Measurements from ENCODE around the gene SH3GL2.

Gene SH3GL2

DNA sequence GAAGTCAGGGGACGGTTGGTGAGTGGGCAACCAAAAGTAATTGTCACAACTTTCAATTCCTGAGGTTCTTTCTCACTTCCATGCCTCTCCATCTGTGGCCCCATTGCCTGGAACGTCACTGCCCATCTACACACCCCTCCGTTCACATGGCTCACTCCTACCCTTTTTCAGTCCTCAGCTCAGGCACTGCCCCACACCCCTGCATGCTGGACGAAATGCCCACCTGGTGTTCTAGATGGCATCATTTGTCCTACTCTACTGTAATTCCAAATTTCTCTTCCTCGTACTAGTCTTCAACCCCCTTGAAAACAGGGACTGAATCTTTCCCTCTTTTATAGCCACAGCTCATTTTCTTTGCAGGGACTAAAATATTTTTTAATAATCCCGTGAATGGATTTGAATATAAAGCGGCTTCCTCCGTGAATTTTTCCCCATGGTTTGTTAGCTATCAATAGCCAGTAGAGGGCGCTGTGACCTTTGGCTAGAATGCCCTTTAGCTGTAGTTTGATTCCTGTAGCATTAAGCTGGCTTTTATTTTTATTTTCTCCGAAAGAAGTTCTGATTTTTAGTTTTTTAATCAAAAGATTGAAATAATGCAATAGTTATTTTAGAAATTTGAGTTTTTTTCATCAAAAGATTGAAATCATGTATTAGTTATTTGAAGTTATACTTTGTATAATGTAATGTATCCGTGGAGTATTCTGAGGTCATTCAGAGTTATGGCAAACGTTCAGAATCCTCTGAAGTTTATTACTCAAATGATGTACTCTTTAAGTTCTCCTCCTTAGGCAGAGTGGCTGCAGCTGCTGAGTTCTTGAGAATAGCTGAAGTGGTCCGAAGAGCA, 232.1 kb downstream of the SH3GL2 start:
- peak; percentile 45 for DNase-seq (ENCODE audit: low spot score)

DNA sequence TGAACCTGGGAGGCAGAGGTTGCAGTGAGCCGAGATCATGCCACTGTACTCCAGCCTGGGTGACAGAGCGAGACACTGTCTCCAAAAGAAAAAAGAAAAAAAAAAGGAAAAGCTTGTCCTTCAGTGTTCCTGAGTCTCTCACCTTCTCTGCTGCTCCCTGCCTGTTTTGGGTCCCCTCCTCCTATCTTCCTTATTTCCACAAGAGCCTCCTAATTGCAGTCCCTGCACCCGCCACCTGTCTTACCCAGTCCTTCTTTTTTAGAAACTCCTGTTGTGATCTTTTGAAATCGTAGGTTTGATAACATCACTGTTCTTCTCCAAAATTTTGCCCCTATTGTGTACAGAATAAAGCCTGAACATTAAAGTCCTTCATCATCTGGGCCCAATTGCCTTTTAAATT, 234.9 kb downstream of the SH3GL2 start:
- DNase-seq (ENCODE audit: low spot score) = no peak

DNA sequence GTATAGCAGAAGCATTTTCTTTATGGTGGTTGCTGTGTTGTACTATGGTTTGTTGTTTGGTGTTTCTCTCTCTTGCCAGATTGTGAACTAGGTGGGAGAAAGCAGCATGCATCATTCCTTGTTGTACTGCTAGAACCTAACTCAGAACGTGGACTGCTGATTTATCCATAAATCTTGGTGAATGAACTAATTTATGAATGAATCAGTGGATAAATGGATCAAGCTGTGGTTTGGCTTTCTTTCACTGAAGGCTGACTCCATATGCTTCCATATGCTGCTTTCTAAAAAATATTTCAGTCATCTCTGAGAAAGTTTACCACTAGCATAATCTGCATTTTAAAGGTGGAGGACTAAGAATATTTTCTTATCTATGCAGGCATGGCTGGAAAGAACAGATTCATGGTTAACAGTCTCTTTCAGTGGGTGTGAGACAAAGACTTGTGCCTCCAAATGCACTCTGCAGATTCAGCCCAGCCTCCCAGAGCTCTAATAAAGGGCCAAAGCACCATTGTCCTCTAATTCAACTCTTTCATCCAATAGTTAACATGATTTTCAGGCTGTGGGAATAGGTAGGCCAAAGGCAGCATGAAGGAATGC, 237.7 kb downstream of the SH3GL2 start:
- DNase-seq (ENCODE audit: low spot score) = no peak

DNA sequence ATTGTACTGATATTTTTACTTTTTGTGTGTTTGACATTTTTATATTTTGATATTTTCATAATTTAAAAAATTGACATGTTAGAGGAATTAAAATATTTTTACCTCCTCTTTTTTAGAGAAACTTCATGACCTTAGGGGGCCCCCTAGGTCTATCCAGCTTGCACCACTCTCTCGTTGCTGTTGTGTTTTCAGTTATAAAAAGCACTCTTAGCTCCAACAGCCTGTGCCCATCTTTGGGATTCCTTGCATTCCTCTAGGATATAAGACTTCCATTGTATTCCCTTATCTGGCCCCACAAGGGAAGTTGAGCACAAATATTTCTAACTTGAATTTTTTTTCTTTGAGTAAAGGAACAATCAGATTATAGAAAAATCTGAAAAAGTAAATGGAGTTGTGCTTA, 245.3 kb downstream of the SH3GL2 start:
- no peak for DNase-seq (ENCODE audit: low spot score)

DNA sequence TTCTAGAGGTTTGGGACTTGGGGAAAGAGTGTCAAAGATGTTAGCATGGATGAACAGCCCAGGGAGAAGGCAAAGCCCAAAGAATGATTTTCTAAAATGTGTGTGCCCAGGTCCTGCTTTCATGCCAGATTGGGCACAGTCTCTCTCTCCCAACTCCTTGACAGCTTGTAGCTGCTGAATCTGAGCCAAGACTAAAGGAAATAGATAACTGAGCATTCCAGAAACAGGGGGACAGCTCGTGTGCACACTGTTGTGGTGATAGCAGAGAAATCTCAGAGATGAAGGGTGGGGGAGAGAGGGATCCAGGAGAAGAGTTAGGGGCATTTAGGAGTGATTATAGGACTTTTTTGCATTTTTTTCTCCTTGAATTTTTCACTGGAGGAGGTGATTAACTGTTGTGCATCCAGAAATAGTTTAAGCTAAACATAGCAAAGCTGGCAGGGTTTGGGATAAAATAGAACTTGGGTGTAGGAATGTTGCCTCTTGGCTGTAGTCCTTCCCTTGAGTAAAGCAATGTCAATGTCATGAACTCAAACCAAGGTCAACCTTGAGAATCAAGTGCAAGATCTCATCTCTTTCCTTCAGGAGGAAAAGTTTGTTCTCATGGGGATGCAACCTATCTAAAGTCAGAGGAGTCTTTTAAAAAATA, 245.9 kb downstream of the SH3GL2 start:
- no peak for DNase-seq (ENCODE audit: low spot score)

DNA sequence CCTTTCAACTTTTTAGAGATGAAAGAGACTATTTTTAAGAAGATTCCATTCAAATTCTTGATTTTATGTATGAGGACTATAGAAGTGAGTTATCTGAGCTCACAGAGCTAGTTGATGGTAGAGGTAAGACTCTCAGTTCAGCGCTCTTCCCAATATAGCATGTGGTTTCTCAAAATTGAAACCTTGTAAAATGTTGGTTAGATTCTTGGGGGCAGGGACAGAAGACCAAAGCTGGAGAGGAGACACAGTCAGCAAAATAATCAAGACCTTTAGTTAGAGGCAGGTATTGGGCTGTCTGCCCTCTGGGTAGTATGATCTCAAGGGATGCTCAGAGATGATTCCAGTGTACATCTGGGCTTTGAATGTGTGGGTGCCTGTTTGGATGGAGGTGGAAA, 246.4 kb downstream of the SH3GL2 start:
- no peak for DNase-seq (ENCODE audit: low spot score)

DNA sequence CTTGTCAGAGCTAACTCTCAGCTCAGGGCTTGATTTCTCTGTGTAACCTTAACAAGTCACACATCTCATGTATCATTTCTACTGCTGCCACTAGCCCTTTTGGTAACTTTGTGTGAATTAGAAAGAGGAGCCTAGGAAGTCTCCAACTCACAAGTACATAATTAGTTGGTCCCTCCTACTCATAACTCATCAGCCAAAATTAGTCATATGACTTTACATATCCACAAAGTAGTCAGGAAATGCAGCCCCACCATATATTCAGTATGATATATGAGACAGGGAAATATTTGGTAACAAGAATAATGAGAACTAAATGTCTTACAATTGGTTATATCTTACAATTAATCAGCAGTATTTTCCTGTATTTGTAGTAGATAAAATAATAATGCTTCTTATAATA, 250.2 kb downstream of the SH3GL2 start:
- no peak for DNase-seq (ENCODE audit: low spot score)

DNA sequence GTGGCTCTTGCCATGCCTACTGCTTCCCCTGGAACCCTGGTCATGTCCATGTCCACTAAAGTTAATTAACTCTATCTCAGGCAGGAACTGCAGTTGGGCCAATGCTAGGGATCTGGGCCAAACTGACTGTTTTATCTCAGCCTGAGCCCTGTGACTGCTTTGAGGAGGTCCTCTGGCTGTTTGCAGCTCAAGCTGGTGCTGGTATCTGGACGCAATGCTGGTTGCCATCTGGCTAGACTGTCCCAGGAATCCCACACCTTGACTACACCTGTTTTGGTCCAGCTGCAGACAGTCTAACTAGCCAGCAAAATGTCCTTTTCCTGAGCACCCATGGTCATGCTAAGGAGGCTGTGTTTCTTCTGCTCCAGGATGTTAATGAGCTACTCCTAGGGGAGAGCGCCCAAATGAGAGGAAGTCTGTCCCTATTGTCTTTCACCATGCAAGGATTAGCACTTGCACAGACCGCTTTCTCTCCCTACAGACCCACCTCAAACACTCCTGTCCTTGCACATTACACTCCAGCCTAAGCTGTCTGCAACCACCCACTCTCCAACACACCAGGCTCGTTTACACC, 251.0 kb downstream of the SH3GL2 start:
- DNase-seq (ENCODE audit: low spot score) = no peak

DNA sequence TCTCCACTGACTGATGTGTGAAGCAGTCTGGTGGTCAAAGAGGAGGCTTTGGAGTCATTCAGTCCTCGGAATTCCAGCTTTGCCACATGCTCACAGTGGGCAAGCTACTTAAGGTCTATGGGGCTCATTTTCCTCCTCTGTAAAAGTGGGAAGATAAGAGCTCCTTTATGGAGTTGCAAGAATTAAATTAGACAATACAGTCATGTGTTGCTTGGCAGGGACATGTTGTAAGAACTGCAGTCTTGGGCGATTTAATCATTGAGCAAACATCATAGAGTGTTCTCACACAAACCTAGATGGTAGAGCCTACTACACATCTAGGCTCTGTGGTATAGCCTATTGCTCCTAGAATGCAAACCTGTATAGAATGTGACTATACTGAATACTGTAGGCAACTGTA, 253.9 kb downstream of the SH3GL2 start:
- no peak for DNase-seq (ENCODE audit: low spot score)

DNA sequence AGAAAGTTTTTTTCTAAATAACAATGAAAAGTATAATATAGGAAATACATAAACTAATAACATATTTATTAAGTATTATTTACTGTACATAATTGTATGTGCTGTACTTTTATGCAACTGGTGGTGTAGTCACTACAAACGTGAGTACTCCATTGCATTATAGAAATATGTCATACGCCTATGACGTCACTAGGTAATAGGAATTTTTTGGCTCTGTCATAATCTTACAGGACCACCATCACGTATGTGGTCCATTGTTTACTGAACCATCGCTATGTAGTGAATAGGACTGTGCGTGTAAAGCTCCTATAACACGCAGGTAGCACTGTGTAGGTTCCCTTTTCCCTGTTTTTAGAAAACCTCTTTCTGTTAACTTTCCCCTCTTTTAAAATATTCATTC, 255.0 kb downstream of the SH3GL2 start:
- DNase-seq (ENCODE audit: low spot score) = no peak

DNA sequence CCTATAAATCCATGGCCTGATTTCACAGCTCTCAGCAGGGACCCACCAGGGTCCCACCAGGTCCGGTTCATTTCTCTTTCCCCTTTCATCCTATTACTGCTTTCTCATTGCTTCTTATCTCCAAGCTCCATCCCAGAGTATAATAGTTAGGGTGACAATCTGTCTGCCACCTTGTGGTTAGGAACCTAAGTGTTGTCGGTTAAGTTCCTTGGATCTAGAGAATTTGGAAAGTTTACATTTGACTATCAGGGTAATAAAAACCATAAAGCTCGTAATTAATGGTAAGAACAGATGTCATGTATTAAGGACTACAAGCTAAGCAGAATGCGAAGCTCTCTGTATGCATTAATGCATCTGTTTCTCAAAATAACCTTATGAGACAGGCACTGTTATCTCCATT, 259.1 kb downstream of the SH3GL2 start:
- no peak for DNase-seq (ENCODE audit: low spot score)

DNA sequence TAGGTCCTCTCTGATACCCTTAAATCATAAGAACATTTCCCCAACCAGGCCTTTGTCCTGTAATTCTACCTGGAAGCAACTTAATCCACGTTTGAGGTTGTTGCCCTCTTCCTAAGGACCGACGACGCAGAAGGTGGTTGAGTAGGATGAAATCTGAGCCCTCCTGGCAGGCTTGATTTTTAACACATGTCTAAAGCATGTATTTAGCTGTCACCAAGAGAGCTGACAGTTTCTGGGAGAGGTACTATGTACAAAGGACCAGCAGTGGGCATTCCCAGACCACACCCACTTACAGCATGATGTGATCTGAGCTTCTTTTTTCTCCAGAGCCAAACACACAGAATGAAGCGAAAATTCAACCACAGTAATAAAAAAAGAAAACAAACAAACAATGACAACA, 260.9 kb downstream of the SH3GL2 start:
- no peak for DNase-seq (ENCODE audit: low spot score)

DNA sequence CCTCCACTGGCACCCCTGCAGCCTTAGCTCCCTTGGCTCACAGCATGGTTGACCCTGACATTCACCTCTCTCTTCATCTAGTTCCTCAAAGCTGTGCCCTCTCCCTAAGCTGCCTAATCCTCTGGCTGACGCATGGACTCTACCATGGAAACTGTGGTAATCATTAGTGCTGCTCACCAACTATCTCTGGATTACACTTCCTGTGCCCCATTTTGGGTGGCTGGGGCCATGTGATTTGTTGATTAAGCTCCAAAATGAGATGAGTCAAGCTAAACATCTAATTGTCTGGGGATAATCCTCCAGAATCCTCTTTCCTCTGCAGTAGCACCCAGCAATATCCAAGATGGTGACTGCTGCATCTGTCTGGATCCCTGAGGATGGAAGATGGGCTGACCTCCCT, 264.4 kb downstream of the SH3GL2 start:
- no peak for DNase-seq (ENCODE audit: low spot score)

Data from globus pallidus (tissue), 1 donor.